ENCODE data around the gene TCF7L2. TPM values are rescaled to one million over a fixed set of nuclear protein-coding genes. Genes with fewer than 3 reads are reported as not detected.

The TCF7L2 gene
- polyA plus RNA-seq, 1 experiment = 6.3 TPM

DNA sequence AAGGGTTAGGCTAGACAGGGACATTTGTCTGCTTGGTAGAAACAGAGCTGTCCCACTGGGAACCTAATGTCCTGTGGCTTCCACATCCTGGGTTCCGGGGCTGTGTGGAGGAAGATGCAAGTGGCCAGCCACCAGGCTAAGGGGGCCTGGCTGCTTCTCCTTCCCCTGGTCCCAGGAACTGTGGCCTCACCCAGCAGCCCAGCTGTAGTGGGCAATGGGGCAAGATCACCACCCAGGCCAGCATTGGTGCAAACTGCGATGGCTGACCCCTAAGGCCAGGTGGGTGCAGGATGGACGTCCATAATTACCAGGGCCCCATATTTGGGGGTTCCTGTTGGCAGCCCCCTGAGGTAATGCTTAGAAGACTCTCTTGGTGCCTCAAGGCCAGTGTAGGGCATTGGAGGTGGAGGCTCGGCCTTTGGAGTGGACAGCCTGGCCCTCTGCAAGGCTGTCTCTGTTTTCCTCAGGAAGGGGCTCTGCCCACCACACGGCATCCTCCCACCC is 226.7 kb downstream of the TCF7L2 start:
- H3K27ac ChIP-seq (ENCODE audit: low read depth, low read length) = no peak overlapping the region
- H3K27me3 ChIP-seq (ENCODE audit: control insufficient read depth, insufficient read depth, low read length) = no peaks in the 10 kb centered on the region
- CTCF ChIA-PET = interaction anchor here (0.6 kb wide), 1 partner anchor 19 kb away, joined by 5 read pairs; no protein-coding TSS in a partner anchor
- POLR2A ChIA-PET = no interaction called here
- no peak overlapping the region for H3K4me3 ChIP-seq (ENCODE audit: low read depth, low read length)
- no peak for DNase-seq (ENCODE audit: low read depth, low spot score)
- no peak for TF ChIP-seq CTCF (IDR thresholded peaks at IDR 0.05; ENCODE audit: low read depth, low read length)
- H3K9me3 ChIP-seq (ENCODE audit: control insufficient read depth, insufficient read depth, low read length) = no peaks in the 10 kb centered on the region

- H3K27me3 ChIP-seq (ENCODE audit: control insufficient read depth, insufficient read depth, low read length) = no peaks in the 10 kb centered on the region
- ChIA-PET CTCF (no interaction called here), POLR2A (no interaction called here)
- H3K27ac ChIP-seq (ENCODE audit: low read depth, low read length) = no peak overlapping the region
- no peaks in the 10 kb centered on the region for H3K9me3 ChIP-seq (ENCODE audit: control insufficient read depth, insufficient read depth, low read length)
- no peak for TF ChIP-seq CTCF (IDR thresholded peaks at IDR 0.05; ENCODE audit: low read depth, low read length)
- DNase-seq (ENCODE audit: low read depth, low spot score) = no peak
- no peak overlapping the region for H3K4me3 ChIP-seq (ENCODE audit: low read depth, low read length)
Observed at GRCh38 chr10:113177156-113177935, 227.3 kb downstream of the TCF7L2 start.

DNA sequence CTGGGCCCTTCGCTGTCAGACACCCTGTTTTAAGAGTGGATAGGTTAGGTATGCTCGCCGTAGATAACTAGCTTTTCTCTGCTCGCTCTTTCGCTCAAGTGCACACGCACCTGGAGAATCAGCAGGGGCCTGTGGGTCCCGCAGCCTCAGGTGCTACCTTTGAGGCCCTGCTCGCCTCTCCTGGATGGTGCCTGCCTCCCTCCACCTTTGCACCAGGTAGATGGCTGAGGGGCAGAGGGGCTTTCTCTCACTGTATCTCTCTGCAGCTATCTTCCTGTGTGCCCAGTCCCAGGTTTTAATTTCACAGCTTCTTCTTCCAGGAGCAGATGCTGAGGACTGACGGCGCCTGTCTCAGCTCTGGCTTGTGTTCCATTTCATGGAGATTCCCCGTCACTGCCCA is 227.9 kb downstream of the TCF7L2 start:
- ChIA-PET POLR2A (no interaction called here), CTCF (no interaction called here)
- H3K9me3 ChIP-seq (ENCODE audit: control insufficient read depth, insufficient read depth, low read length) = no peaks in the 10 kb centered on the region
- H3K27me3 ChIP-seq (ENCODE audit: control insufficient read depth, insufficient read depth, low read length) = no peaks in the 10 kb centered on the region
- no peak overlapping the region for H3K27ac ChIP-seq (ENCODE audit: low read depth, low read length)
- H3K4me3 ChIP-seq (ENCODE audit: low read depth, low read length) = no peak overlapping the region
- no peak for DNase-seq (ENCODE audit: low read depth, low spot score)
- TF ChIP-seq CTCF (IDR thresholded peaks at IDR 0.05; ENCODE audit: low read depth, low read length) = no peak

DNA sequence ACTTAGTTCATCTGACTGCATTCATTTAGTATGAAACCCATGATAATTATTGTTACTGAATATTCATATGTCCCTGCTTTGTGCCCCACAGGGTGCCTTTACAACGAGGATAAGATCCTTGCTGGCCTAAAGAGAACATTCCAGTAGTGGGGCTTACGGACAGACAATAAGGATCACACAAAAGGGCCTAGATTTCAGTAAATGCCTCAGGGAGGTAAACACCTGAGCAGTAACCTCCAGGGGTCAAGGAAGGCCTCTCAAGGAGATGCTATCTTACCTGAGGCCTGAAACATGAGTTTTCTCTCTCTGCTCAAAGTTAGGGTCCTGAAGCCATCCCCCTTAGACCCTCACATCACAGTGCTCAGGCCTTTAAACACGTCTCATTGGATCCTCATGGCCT is 228.7 kb downstream of the TCF7L2 start:
- no peaks in the 10 kb centered on the region; the same call in 1 of the 2 replicates for H3K9me3 ChIP-seq (ENCODE audit: control insufficient read depth, insufficient read depth, low read length)
- no peak for TF ChIP-seq CTCF (IDR thresholded peaks at IDR 0.05; ENCODE audit: low read depth, low read length)
- ChIA-PET CTCF (interaction anchor here (1.9 kb wide), 1 partner anchor 207 kb away, joined by 5 read pairs; no protein-coding TSS in a partner anchor), POLR2A (no interaction called here)
- H3K27me3 ChIP-seq (ENCODE audit: control insufficient read depth, insufficient read depth, low read length) = no peaks in the 10 kb centered on the region
- no peak overlapping the region for H3K27ac ChIP-seq (ENCODE audit: low read depth, low read length)
- no peak for DNase-seq (ENCODE audit: low read depth, low spot score)
- no peak overlapping the region for H3K4me3 ChIP-seq (ENCODE audit: low read depth, low read length)

GRCh38 chr10:113179265-113179664 is 229.2 kb downstream of the TCF7L2 start:
- ChIA-PET POLR2A (no interaction called here), CTCF (interaction anchor here (1.9 kb wide), 1 partner anchor 206 kb away, joined by 5 read pairs; no protein-coding TSS in a partner anchor)
- Histone ChIP-seq H3K27me3 (ENCODE audit: control insufficient read depth, insufficient read depth, low read length) (peaks cover 4% of the 10 kb centered on the region), H3K4me3 (ENCODE audit: low read depth, low read length) (no peak overlapping the region), H3K27ac (ENCODE audit: low read depth, low read length) (no peak overlapping the region), H3K9me3 (ENCODE audit: control insufficient read depth, insufficient read depth, low read length) (no peaks in the 10 kb centered on the region; the same call in 1 of the 2 replicates)
- TF ChIP-seq CTCF (IDR thresholded peaks at IDR 0.05; ENCODE audit: low read depth, low read length) = no peak
- no peak for DNase-seq (ENCODE audit: low read depth, low spot score)
